ENCODE data around the gene TEX14. TPM values are rescaled to one million over a fixed set of nuclear protein-coding genes. Genes with fewer than 3 reads are reported as not detected.

The TEX14 gene
- total RNA-seq, 4 donors from 2014 or later, result 0.26 to 0.44 TPM; not detected in 2

DNA sequence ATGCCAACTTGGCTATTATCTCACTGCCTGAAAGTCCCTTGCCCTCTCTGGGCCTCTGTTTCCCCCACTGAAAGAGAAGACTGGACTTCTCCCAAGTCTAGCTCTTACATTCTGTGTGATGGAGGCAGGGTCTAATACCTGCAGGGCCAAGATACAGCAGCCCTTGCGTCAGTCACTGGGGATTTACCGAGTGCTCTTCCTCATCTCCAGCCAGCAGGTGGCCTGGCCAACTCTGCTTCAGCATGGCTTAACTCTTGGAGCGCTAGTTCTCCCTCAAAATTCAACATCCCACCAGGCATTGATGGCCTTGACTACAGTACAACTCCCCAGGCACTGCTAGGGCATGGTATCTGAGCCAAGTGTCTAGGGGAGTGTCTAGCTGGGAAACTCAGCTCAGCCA, 157.5 kb downstream of the TEX14 start:
- no peak for TF ChIP-seq POLR2A (IDR thresholded peaks at IDR 0.05)
- TF ChIP-seq, protein P1, sequence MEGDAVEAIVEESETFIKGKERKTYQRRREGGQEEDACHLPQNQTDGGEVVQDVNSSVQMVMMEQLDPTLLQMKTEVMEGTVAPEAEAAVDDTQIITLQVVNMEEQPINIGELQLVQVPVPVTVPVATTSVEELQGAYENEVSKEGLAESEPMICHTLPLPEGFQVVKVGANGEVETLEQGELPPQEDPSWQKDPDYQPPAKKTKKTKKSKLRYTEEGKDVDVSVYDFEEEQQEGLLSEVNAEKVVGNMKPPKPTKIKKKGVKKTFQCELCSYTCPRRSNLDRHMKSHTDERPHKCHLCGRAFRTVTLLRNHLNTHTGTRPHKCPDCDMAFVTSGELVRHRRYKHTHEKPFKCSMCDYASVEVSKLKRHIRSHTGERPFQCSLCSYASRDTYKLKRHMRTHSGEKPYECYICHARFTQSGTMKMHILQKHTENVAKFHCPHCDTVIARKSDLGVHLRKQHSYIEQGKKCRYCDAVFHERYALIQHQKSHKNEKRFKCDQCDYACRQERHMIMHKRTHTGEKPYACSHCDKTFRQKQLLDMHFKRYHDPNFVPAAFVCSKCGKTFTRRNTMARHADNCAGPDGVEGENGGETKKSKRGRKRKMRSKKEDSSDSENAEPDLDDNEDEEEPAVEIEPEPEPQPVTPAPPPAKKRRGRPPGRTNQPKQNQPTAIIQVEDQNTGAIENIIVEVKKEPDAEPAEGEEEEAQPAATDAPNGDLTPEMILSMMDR (IDR thresholded peaks at IDR 0.05), result no peak
- 76% methylated on average over 3 of the region's 3 CpGs for WGBS, 2 donors
- H3K4me3 ChIP-seq (ENCODE audit: low read depth, poor library complexity, severe bottlenecking), result no peak overlapping the region
- intact Hi-C loops (cut with DNase I; ENCODE audit: low total_unique reads), result no loop called here
- no peak for DNase-seq (ENCODE audit: low spot score in 2 of 2)

DNA sequence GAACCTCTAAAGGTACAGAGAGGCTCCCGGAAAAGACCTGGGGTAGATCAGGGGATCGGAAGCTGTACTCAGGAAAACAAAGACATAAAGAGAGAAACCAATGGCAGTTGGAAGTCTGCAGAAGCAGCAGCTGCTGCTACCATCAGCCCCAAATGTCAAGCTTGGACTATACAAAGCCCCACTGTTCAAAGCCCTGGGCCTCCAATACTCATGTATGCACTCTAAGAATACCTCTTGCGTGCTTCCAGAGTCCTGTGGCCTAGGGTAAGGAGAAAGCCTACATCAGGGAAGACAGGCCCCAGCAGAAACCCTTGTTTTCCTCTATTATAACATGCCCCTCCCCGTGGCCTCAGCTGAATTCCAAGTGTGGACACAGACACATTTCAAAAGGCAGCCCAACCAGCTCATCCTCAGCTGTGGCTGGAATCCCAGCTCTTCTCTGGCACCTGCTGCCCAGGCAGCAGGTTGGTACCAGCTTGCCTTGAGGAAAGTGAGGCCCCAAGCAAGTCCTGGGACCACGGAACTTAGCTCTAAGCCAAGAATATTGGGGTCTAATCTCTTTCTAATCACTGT, 158.1 kb downstream of the TEX14 start:
- H3K4me3 ChIP-seq (ENCODE audit: low read depth, poor library complexity, severe bottlenecking), result no peak overlapping the region
- TF ChIP-seq, protein P1 (IDR thresholded peaks at IDR 0.05), result no peak
- TF ChIP-seq POLR2A (IDR thresholded peaks at IDR 0.05), result no peak
- 89 to 92% methylated on average over 5 of the region's 5 CpGs for WGBS, 2 donors
- intact Hi-C loops (cut with DNase I; ENCODE audit: low total_unique reads), result no loop called here
- DNase-seq (ENCODE audit: low spot score in 2 of 2), result no peak

DNA sequence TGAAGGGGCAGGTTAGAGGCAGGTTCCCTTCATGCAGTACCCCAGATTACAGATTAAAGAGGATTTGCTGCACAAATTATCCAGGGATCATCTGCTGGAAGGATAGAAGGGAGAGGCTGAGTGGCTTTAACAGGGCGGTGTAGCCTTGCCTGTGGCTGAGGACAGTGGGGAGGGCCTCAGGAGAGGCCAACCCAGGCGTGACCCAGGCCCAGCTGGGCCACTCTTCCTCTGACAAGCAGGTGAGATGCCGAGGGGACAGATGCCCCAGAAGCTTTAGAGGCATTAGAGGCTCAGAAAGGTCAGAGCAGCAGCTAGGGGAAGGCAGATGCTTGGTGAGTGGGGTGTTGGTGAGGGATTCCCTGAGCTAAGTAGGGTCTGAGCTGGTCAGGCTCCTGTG, 159.3 kb downstream of the TEX14 start:
- no peak overlapping the region for H3K4me3 ChIP-seq (ENCODE audit: low read depth, poor library complexity, severe bottlenecking)
- no peak for DNase-seq (ENCODE audit: low spot score in 2 of 2)
- intact Hi-C loops (cut with DNase I; ENCODE audit: low total_unique reads), result no loop called here
- TF ChIP-seq, protein P1 (IDR thresholded peaks at IDR 0.05), result no peak
- TF ChIP-seq POLR2A (IDR thresholded peaks at IDR 0.05), result no peak
- 55 to 70% methylated on average over 3 of the region's 3 CpGs for WGBS, 2 donors

DNA sequence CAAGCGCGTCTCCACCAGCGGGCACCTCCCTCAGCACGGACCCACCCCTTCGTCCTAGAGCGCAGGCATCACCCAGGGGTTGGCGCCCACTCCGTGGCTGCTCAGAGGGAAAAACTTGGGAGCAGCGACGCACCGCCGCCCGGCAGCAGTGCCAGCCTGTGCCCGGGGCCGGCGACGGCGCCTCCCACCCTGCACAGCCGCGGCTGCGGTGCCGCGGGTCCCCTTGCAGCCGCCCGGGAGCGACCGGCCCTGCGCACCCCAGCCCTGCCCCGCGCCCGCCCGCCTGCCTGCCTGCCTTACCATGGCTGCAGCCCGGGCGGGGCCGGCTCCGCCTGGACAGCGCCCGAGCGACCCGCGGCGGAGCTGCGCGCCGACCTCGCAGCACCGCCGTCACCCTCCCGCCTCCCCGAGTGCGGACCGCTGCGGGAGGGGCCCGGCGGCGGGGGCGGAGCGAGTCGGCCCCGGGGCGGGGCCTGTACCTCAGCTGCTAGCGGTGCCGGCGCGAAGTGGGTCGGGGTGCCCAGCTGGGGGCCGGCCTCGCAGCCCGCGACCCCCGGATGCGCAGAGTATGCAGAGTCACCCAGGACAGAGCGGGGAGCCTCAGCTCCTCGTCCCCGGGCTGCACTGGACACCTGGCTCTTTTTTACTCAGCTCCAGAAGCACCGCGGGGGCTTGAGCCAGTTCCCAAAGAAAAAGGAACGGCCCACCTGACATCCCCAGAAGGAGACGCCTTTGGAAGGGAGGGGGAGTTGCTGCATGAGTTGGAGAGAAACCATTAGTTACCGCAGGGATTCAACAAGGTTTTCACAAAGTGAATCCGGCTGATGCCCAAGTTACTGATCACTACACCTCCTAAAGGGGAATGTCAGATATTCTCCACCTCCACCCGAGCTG, 159.9 kb downstream of the TEX14 start:
- H3K4me3 ChIP-seq (ENCODE audit: low read depth, poor library complexity, severe bottlenecking), result peak overlapping the region; percentile 16
- intact Hi-C loops (cut with DNase I; ENCODE audit: low total_unique reads), result no loop called here
- TF ChIP-seq POLR2A (IDR thresholded peaks at IDR 0.05), result no peak
- TF ChIP-seq, protein P1 (IDR thresholded peaks at IDR 0.05), result no peak
- peak in 1 of 2 donors; percentile 90 for DNase-seq (ENCODE audit: low spot score in 2 of 2)
- WGBS, 2 donors, result 2 to 3% methylated on average over 22 to 34 of the region's 82 CpGs

DNA sequence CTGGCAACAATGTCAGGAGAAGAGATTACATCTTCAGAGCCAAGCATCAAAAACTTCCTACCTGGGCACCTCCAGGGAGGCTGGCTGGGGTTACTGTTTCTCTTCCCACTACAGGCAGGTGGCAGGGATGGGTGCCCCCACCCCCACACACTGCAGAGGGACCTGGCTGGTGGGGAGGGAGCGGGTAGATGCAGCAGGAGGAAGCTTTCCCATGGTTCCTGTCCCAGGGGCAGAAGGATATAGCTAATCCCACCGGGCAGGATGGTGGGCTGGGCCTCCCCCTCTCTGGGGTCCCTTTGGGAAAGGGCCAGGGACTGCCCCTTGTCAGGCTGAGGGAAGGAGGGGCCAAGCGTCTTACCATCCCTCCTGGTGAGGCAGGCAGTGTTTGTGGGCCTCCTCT, 160.7 kb downstream of the TEX14 start:
- WGBS, 2 donors, result 30 to 38% methylated on average over 2 of the region's 3 CpGs

More for the DNA sequence above, 160.7 kb downstream of the TEX14 start:
- H3K4me3 ChIP-seq (ENCODE audit: low read depth, poor library complexity, severe bottlenecking), result no peak overlapping the region
- TF ChIP-seq, protein P1 (IDR thresholded peaks at IDR 0.05), result no peak
- no peak for TF ChIP-seq POLR2A (IDR thresholded peaks at IDR 0.05)
- DNase-seq (ENCODE audit: low spot score in 2 of 2), result no peak
- intact Hi-C loops (cut with DNase I; ENCODE audit: low total_unique reads), result no loop called here

Measured in lower leg skin (tissue), 4 donors.